NCI-H1694 (cell line): Measurements from ENCODE around the gene LAMTOR5.
A peak's percentile ranks its signal among the peaks of the same experiment; 100 is the strongest.
"Not testable (repeated sequence)": the region's sequence is repeated elsewhere in the genome, so short reads cannot be mapped to it uniquely, and the experiment has no call there.

Experiments
- DNase-seq: peaks from one replicate; lab custom pipeline; 2025; lab: John Stamatoyannopoulos, UW

LAMTOR5 gene

DNA sequence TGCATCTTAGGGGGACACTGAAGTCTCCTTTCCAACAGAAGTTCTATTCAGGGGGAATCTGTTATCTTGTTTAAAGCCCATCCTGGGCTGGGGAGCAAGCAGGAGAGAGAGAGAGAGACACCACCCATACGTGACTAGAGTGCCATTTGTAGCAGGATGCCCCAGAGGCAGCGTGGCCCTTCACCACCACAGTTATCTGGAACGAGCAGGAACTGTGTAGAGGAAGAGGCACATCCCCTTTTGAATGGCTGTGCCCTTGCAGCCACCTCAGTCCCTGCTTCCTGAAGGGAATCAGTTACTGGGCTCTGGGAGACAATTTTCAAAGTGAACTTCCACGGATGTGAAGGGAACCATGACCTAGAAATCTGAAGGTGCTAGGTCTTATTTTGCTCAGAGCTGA, 19.4 kb upstream of the LAMTOR5 start:
- DNase-seq: no peak

DNA sequence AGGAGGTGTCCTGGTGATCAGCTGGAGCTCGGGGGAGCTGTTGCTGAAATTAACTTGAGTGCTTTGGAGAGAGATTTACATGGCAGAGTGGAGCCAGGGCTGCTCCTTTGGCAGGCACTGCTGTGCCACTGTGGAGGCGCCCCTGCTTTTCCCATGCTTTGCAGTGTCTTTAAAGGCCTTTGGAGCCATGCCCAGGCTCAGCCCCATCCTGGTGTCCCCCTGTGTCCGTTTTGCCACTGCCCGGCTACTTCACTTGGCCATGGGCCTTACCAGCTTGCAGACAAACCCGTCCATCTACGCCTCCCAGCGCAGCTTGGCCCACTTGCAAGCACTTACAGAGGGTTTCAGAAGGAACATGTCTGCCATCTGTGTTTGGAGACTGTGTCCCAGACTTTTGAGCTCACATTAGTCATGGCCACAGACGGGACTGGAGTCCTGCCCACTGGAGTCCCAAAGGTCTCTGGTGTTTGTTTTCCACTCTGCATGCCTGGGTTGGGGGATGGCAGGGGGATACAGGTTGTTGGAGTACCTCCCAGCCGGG, 18.2 kb upstream of the LAMTOR5 start:
- no peak for DNase-seq

DNA sequence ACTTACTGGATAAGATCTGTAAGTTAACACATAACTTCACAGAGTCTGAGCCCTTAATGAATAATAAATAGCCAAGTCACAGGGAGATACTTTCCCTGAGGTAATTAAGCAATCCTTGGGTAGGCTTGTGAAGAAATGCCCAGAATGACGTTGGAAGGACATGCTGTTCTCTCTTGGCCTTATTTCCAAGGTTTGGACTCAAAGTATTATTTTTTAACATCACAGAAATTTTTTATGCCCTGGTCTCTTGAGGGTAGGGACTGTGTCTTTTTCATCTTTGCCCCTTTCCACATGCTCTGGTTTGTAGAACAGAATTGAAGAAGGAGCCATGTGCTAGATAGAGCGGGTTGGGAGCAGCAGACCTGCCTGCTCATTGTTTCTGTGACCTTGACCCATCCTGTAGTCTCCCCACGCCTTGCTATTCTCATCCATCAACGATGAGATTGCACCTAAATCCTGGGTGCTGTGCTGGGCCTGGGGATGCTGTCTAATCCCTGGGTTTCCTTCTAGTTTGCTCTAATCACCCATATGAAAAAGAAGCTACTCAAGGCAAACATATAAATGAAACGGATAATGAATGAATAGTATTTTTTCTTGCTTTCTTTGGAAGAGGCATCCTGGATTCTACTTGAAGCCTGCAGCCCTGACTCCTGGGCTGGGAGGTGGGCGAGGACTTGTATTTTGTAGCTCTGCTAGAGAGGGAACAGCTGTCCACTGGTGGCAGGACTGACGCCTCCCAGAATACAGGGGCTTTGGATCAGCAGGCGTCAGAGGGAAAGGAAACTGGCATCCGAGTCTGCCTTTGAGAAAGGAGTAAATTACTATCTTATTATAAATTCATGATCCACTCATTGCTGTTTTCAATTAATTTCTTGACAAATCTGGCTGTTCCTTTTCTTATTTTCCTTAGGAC, 17.5 kb upstream of the LAMTOR5 start:
- DNase-seq: no peak

DNA sequence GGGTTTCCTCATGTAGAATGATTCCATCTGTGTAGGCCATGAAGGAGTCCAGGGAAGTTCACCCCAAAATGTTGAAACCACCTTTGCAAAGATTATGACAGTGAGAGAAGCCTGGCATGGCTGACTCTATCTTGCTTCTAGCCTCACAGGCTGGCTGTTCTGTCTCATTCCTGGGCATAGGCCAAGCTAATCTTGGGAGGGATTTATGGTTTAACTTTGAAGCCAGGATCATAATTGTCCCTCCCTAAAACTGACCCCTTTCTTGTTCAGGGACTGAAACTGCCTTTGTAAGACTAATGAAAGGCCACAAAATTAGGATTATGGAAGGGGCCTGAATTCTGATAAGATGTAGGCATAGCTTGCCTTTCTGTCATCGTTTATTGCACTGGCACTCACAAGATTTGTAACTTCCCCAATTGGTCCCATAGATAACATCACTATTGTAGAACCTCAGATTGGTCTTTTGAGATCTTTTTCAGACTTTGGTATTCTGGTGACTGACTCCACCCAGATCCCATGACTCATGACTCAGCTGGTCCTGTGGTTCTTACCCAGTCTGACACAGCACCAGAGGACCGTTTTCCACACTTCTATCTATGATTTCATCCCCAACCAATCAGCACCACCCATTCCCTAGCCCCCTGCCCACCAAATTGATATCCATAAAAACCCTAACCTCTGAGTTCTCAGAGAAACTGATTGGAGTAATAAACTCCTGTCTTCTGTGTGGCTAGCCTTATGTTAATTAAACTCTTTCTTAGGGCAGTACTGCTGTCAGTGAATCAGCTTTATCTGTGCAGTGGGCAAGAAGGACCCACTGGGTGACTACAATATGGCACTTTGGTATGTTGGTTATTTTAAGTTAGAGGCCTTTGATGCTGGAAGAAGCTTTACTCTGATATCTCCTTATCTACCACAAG, 13.6 kb upstream of the LAMTOR5 start:
- DNase-seq: no peak

DNA sequence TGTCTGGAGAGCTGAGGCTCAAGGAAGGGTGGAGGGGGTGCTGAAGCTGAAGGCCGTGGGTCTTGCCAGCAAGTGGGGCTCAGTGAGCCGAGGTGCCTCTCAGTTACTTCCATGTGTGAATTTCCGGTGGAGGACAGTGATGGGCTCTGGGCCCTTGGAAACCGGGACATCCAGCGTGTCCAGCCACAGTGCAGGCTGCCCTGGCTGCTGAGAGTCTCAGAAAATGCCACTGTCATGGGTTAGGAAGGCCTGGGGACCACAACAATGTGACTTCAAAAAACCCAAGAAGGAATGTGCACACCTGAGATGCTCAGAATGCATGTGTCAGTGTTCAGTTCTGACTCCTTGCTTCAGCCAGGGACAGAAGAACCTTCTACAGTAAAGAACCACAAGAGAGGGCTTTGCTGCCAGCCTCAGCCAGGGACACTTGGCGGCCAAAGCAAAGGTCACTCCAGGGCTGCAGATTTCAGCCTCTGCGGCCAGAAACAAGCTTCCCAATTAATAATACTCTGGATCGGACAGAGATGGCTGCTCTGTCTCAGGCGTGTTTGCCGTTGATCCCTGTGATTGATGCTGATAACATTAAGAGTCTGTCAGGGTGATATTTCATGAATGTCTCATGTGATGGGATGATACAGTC, 12.6 kb upstream of the LAMTOR5 start:
- no peak for DNase-seq

DNA sequence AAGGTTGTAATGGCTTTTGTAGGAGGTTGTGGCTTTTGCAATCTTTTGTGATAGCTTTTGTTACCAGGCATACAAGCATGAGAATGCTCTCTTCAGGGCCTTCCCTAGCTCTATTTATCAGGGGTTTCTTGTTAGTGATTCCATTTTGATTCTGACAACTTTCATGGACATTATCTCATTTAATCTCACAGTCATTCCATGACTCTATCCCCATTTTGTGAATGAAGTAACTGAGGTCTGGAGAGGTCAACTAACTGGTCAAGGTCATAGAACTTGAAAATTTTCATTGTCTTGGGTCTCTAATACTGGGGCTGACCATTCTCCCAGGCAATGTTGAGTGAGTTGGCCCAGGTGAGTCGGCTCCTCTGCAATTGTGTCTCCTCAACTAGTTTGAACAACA, 11.2 kb upstream of the LAMTOR5 start:
- DNase-seq: no peak

DNA sequence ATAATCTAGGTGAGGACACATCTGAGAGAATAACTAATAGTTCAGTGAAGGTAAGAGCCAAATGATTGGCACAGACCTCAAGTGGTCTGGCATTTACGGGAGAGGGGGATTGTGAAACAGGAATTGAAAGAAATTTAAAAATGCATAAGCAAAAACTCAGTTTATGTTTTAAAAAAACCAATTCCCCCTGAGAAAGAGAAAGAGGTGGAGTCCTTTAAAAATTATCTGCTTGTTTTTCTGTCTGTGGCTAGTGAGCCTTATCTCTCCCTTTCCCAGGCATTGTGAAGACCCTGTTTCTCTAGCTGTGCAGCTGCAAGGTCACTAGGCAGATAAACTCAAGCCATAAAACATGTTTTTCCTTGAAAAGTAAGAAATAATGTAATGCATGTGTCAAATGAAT, 5.6 kb upstream of the LAMTOR5 start:
- not testable (repeated sequence) for DNase-seq

DNA sequence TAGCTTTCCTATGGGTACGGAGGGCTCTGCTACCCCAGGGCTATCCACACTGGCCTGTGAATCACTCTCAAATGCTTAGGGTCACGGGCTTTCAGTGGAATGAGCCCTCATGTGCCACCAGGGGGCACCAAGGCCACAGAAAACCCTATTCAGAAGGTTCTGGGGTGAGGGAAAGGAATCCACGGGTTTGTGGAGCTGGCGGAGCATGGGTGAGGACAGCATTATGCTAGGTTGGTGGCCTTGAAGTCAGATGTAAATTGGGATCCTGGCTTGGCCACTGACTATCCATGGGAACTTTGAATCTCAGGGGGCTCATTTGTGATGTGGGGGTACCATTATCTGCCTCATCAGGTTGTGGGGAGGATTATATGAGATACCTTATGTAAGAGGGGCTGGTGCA, 5.1 kb upstream of the LAMTOR5 start:
- DNase-seq: peak; percentile 65

DNA sequence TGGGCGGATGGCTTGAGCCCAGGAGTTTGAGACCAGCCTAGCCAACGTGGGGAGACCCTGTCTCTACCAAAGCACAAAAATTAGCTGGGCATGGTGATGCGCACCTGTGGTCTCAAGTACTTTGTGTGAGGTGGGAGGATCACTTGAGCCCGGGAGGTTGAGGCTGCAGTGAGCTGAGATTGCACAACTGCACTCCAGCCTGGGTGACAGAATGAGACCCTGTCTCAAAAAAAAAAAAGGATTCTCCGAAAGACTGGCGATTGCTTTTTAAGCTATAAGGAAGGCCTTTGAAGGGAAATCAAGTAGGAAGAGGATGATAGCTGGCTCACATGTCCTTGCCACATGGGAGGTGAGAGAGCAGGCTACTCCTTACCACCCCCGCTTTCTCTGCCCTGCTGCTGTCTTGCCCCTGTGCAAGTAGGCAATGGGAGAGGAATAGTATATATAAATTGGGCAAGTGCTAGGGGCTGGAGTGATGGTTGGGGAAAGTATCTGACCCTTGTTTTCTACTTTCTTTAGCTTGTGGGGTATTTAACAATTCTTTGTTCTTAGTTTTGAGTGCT, 3.8 kb upstream of the LAMTOR5 start:
- DNase-seq: no peak

DNA sequence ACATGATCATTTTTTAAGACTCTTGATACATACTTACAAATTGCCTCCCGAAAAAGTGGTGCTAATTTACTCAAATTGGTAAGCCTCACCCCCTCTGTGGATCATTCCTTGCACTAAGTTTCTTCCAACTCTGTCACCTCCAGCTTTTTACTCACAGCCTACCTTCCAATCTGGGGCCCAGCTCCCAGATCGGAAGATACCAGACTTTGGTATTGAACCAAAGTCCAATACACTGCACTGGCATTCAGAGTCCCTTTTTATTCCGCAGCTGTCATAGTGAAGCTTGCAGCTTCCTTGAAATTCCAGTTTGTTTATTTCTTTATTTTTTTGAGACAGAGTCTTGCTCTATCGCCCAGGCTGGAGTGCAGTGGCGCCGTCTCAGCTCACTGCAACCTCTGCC, 1.8 kb upstream of the LAMTOR5 start:
- no peak for DNase-seq

DNA sequence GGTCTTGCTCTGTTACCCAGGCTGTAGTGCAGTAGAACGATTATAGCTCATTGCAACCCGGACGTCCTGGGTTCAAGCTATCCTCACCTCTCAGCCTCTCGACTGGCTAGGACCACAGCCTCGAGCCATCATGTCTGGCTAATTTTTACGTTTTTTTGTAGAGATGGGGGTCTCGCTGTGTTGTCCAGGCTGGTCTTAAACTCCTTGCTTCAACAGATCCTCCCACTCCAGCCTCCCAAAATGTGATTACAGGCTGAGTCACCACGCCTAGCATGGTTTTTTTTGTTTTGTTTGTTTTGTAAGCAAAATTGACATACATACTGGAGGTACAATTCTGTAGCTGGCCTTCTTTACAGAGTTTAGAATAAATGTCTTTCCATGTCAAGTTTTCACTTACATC, 994 bp upstream of the LAMTOR5 start:
- DNase-seq: no peak

DNA sequence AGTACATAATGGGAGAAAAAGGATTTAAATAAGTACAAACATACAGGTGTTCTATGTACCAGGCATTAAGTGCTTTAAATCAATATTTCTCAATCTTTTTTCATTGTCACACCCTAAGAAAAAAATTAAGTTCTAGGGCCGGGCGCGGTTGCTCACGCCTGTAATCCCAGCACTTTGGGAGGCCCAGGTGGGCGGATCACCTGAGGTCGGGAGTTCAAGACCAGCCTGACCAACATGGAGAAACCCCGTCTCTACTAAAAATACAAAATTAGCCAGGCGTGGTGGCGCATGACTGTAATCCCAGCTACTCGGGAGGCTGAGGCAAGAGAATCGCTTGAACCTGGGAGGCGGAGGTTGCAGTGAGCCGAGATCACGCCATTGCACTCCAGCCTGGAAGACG, 1.1 kb downstream of the LAMTOR5 start:
- not testable (repeated sequence) for DNase-seq

DNA sequence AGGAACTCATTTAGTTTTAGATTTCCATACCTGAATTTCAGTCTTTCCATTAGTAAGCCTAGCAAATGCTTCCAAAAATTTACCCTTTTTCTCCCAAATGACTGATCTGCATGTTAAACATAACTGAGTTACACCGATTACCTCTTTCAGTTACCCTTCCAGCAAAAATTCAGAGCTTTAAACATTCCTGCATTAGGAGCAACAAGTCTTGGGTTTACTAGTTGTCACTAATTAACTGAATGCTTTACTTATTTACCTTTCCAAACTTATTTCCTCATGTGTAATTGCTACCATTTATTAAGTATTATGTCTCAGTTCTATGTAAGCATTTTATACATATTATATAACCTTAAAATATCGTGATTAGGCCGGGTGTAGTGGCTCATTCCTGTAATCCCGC, 3.1 kb downstream of the LAMTOR5 start:
- DNase-seq: no peak

DNA sequence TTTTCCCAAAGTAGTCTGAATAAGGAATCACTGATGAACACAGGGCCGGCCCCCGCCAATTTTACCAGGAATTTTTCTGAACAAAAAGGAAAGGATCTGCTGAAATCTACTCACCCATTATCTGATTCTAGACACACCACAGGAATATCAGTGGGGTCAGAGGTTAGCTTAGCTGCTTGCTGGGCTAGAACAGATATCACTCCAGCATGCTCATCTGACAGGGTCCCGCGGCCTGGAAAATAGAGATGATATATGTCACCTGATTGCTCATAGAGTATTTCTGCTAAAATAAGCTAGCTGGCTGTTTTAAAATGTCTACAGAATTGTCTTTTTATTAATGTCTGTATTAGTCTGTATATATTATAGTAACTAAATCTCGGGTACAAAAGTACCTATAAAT, 3.7 kb downstream of the LAMTOR5 start:
- DNase-seq: no peak

DNA sequence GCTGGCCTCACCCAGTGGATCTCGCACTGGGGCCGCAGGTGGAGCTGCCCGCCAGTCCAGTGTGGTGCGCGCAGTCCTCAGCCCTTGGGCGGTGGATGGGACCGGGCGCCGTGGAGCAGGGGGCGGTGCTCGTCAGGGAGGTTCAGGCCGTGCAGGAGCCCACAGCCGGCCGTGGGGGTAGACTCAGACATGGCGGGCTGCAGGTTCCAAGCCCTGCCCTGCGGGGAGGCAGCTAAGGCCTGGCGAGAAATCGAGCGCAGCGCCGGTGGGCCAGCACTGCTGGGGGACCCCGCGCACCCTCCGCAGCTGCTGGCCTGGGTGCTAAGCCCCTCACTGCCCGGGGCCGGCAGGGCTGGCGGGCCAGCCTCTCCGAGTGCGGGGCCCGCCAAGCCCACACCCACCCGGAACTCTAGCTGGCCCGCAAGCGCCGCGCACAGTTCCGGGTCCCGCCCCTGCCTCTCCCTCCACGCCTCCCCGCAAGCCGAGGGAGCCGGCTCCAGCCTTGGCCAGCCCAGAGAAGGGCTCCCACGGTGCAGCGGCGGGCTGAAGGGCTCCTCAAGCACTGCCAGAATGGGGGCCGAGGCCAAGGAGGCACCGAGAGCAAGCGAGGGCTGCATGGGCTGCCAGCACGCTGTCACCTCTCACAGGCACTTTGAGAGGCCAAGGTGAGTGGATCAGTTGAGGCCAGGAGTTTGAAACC, 11.1 kb downstream of the LAMTOR5 start:
- DNase-seq: not testable (repeated sequence)

DNA sequence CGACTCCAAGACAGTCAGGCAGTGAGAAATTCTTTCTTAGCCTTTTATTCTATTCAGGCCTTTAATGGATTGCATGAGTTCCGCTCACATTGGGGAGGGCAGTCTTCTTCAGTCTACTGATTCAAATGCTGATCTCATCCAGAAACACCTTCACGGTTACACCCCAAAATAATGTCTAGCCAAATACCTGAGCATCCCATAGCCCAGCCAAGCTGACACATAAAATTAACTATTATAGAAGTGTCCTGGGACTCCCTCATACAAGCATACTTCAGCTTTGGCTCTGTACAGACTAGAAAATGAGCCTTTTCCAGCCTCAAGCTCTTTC, 13.0 kb downstream of the LAMTOR5 start:
- no peak for DNase-seq

DNA sequence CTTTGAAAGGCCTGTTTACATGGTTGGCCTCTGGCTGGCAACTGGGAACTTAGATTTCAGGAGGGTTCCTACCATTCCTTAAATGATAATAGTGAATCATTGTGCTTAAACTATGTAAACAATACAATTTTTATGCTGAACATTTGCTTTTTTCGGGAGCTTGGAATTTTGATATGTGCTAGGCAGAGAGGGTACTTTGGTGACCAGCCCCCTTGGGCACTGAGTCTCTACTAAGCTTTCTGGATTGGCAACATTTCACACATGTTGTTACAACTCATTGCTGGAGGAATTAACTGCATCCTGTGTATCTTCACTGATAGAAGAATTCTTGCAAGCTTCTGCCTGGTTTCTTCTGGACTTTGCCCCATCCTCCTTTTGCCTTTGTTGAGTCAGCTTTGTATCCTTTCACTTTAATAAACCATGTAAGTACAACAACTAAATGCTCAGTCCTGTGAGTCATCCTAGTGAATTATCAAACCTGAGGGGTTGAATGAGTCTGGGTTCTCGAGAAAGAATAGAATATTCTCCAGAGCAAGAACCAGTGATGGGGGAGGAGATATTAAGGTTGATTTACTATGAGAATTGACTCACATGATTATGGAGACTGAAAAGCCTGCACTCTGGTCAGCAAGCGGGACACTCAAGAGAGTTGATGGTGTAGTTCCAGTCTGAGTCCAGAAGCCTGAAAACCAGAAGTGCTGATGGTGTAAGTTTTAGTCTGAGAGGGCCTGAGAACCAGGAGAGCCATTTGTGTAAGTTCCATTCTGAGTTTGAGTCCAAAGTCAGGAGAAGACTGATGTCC, 13.6 kb downstream of the LAMTOR5 start:
- DNase-seq: no peak

DNA sequence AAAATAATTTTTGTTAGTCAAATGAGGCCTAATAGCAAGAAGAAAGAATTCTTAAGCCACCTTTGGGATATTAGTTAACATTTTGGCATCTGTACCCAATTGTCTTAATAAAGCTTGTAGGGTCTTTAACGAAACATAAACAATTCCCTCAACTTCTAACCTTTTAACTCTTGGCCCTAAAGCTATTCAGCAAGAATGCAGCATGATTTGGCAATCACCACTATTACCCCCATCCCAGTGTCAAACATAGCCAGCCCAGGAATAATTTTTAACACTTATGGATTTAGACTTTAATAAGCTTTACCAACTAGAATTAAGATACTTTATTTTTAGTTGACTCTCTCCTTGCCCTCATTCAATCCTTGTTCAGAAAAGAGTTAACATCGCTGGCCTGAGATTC, 14.2 kb downstream of the LAMTOR5 start:
- DNase-seq: no peak

DNA sequence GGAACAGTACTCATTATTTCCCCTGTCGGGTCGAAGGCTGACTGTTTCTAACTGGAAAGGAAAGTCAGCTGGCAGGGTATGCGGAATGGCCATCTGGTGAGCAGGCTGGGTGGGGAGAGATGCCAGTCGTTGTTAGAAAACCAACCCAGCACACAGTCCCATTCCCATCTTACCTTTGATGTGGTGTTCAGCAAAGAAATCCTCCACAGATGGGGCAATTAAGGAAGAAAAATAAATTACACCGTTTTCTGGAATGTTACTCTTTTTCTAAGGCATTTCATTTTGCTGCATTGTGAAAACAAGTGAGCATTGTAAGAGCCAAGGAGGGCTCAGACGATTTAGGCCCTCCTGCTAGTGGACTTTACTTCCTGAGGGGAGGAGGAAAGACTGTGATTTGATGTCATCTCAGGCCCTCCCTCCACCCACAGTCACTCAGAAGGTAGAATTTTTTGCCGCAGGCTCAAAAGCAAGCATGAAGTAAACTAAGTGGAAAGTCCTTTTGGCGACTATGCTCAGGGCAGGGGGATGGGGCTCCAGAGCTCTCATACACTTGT, 16.7 kb downstream of the LAMTOR5 start, which contains the start of gene SLC16A4:
Gene SLC16A4 (minus strand): TSS at position 335 of the 554 bp plus-strand sequence. CDS start 1,703 bp downstream, outside the sequence.
- peak; percentile 68 for DNase-seq

DNA sequence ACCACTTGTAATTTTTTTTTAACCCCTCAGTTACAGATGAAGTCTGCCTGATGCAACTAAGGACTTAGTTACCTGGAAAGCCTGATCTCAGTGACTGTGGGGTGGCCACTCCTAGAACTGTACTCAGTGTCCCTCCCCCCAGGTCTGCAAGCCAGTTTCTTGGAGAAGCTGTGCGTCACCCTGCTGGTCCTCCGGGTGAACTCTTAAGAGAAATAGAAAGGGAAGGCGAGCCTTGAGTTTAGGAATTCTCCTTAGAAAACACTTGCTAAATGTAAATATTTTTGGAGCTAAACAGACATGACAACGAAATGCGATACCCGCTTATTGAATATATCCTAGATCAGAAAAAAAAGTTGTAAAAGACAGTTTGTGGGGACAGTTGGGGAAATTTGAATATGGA, 17.4 kb downstream of the LAMTOR5 start:
- DNase-seq: no peak
